ENCODE measurements around the gene GNAI1. TPM values are rescaled to one million over a fixed set of nuclear protein-coding genes. Genes with fewer than 3 reads are reported as not detected.

The GNAI1 gene
- 28.5 to 34.6 TPM (median 30.9 TPM) in 5 replicates for total RNA-seq (2022; extraction: Qiagen RNA extraction; ENCODE audit: low read depth)

DNA sequence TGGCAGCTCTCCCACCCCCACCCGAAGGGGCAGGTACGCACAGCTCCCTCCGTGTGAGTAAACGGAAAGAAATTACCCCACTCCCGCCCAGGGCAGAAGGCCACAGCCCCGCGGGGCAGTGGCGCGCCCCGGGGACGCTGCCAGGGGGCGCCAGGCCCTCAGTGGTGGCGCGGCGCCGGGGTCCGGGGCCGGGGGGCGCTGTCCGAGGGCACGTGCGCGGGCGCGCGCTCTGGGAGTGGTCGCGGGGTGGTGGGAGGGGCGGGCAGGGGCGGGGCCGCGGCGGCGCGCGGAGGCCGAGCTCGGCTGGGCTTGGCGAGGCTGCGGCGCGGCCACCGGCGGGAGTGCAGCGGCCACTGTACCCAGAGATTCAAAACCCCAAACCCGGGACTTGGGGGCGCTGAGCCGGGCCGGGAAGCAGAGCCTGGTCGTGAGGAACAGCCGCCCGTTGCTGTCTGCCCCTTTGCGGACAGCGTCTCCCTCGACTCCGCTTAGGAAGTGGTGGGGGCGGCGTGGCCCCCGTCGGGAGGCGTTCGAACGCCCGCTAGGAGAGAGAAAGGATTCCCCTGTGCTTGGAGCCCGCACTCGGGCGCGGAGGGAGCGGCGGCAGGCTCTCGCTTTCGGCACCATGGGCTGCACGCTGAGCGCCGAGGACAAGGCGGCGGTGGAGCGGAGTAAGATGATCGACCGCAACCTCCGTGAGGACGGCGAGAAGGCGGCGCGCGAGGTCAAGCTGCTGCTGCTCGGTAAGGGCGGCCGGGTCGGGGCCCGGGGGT lies at the start of gene GNAI1:
GNAI1 (plus strand) TSS at position 296 of the 773 bp plus-strand sequence; CDS start at position 626, 330 bp downstream.

